NB4 (cell line): Measurements from ENCODE around the gene POLD4.

Experiments used
- DNase-seq: peaks from one replicate; pipeline ENCODE4 v3.0.0; 2010; ENCODE audit warnings: low read depth
- H3K4me3 ChIP-seq: one replicate; pipeline ENCODE4 v1.5.1; 2011; ENCODE audit warnings: mild to moderate bottlenecking, low read depth, low read length, moderate library complexity
- CTCF ChIP-seq: IDR thresholded peaks from one replicate; pipeline ENCODE4 v1.5.1; 2012; ENCODE audit warnings: low read depth, low read length
- MAX ChIP-seq: IDR thresholded peaks from 2 replicates; pipeline ENCODE4 v1.6.1; 2011; ENCODE audit warnings: low read depth, low read length
- MYC ChIP-seq: IDR thresholded peaks from 2 replicates; pipeline ENCODE4 v1.6.1; 2011; ENCODE audit warnings: low read depth, low read length
- POLR2A ChIP-seq: IDR thresholded peaks from 2 replicates; pipeline ENCODE4 v1.6.1; 2011; ENCODE audit warnings: mild to moderate bottlenecking; ENCODE audit not compliant: insufficient read length; ENCODE audit errors: extremely low read depth

Gene POLD4

GRCh38 chr11:67367761-67368227 lies 14.4 kb upstream of the POLD4 start:
- DNase-seq, result no peak
- no peak overlapping the region for H3K4me3 ChIP-seq
- TF ChIP-seq MYC (no peak), POLR2A (no peak), CTCF (no peak), MAX (no peak)

GRCh38 chr11:67366961-67367760 lies 13.8 kb upstream of the POLD4 start:
- no peak overlapping the region for H3K4me3 ChIP-seq
- DNase-seq, result no peak
- no peak for TF ChIP-seq MYC
- no peak for TF ChIP-seq POLR2A
- TF ChIP-seq CTCF, result no peak
- no peak for TF ChIP-seq MAX

GRCh38 chr11:67366546-67366945 lies 13.2 kb upstream of the POLD4 start:
- no peak for DNase-seq
- H3K4me3 ChIP-seq, result no peak overlapping the region
- TF ChIP-seq POLR2A (no peak), MYC (no peak), MAX (no peak), CTCF (no peak)

- no peak for TF ChIP-seq POLR2A
- no peak for TF ChIP-seq MYC
- no peak overlapping the region for H3K4me3 ChIP-seq
- no peak for DNase-seq
Measured at GRCh38 chr11:67365736-67366444, 12.5 kb upstream of the POLD4 start.

GRCh38 chr11:67364783-67365722 lies 11.7 kb upstream of the POLD4 start:
- TF ChIP-seq POLR2A, result no peak
- TF ChIP-seq CTCF, result no peak
- no peak for TF ChIP-seq MAX
- TF ChIP-seq MYC, result no peak
- H3K4me3 ChIP-seq, result no peak overlapping the region
- no peak for DNase-seq
